ENCODE measurements around the gene MYO18B. TPM values are rescaled to one million over a fixed set of nuclear protein-coding genes. Genes with fewer than 3 reads are reported as not detected.

The MYO18B gene
- total RNA-seq, 1 donor from 2014 or later = 0.07 TPM

DNA sequence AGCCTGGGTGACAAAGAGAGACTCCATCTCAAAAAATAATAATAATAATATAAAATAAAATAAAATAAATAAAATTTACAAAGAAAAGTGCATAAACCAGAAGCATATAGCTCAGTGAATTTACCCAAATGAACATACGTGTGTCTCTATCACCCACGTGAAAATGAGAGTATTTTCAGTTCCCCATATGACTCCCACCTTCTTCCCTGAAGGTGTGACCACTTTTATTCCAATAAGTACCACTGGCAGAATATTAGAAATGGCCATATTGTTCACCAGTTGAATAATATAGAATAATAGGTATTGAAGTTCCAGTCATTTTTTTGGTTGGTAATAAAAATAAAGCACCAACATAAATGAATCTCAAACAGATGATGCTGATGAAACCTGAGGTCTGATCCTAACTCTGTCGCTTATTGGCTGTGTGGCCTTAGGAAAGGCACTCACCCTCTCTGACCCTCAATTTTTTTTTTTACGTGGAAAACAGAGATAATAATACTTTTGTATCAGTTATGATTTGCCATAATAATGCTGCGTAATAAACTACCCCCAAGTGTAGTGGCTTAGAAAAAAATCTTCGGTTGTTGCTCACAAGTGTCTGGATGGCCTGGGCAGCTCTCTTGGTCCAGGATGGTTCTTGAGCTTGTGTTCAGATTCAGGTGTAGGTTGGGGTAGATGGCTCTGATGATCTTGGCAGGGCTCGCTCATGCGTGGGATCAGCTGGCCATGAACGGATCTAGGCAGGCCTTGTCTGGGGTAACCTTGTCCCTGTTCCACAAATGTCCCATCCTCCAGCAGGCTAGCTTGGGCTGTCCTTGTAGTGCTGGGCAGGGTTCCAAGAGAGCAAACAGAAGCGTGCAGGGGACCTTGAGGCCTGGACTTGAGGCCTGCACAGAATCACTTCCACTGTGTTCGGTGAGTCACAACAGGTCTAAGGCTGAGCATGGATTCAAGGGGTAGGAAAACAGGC, 88.1 kb downstream of the MYO18B start:
- Histone ChIP-seq H3K79me2 (ENCODE audit: insufficient read depth, low read length) (no peaks in the 10 kb centered on the region), H3K4me1 (ENCODE audit: insufficient read depth, low read length) (no peaks in the 10 kb centered on the region), H4K20me1 (ENCODE audit: insufficient read depth, low read length) (no peaks in the 10 kb centered on the region), H2AFZ (ENCODE audit: low read depth, low read length) (no peak overlapping the region), H3K36me3 (ENCODE audit: insufficient read depth, low read length) (no peaks in the 10 kb centered on the region), H3K27me3 (ENCODE audit: insufficient read depth, low read length) (no peaks in the 10 kb centered on the region), H3K4me3 (ENCODE audit: insufficient read depth, low read depth, low read length) (no peak overlapping the region), H3K4me2 (ENCODE audit: low read length) (no peak overlapping the region), H3K9me3 (ENCODE audit: insufficient read depth, low read depth, low read length) (no peaks in the 10 kb centered on the region), H3K9ac (ENCODE audit: low read length) (no peak overlapping the region), H3K27ac (ENCODE audit: low read depth, low read length) (no peak overlapping the region)
- H3K4me3 Mint-ChIP-seq (ENCODE audit: unreplicated experiment) = no peak overlapping the region
- H3K27me3 Mint-ChIP-seq (ENCODE audit: low read depth, unreplicated experiment) = peaks cover 15% of the 10 kb centered on the region
- no peak overlapping the region for H3K27ac Mint-ChIP-seq (ENCODE audit: unreplicated experiment)
- peaks cover 3% of the 10 kb centered on the region for H3K9me3 Mint-ChIP-seq (ENCODE audit: unreplicated experiment)
- no peak for TF ChIP-seq EZH2 (IDR thresholded peaks at IDR 0.05; ENCODE audit: insufficient read depth, low read length)
- TF ChIP-seq, protein P1, sequence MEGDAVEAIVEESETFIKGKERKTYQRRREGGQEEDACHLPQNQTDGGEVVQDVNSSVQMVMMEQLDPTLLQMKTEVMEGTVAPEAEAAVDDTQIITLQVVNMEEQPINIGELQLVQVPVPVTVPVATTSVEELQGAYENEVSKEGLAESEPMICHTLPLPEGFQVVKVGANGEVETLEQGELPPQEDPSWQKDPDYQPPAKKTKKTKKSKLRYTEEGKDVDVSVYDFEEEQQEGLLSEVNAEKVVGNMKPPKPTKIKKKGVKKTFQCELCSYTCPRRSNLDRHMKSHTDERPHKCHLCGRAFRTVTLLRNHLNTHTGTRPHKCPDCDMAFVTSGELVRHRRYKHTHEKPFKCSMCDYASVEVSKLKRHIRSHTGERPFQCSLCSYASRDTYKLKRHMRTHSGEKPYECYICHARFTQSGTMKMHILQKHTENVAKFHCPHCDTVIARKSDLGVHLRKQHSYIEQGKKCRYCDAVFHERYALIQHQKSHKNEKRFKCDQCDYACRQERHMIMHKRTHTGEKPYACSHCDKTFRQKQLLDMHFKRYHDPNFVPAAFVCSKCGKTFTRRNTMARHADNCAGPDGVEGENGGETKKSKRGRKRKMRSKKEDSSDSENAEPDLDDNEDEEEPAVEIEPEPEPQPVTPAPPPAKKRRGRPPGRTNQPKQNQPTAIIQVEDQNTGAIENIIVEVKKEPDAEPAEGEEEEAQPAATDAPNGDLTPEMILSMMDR (IDR thresholded peaks at IDR 0.05; ENCODE audit: insufficient read depth, low read depth, low read length) = no peak
- no peaks in the 10 kb centered on the region for H3K36me3 Mint-ChIP-seq (ENCODE audit: low read depth, unreplicated experiment)
- DNase-seq (ENCODE audit: low read depth) = no peak
- no peak for FAIRE-seq
- no peaks in the 10 kb centered on the region for H3K4me1 Mint-ChIP-seq (ENCODE audit: low read depth, unreplicated experiment)

DNA sequence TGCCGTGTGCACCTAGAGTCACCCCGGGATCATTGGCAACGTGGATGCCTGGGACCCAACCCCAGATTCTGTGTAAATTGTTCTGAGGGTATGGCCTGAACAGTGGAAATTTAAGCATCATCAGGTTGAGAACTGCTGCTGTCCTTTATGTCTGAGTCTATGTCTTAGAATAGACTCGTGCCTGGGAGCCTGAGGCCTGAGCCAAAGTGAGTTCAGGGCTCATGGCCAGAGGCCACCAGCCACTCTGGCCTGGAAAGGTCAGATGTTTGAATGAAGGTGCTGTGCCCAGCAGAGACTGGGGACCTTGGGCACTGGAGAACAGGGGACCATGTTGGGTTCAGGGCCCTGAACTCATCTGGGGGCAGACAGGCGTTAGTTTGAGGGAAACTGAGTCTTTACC, 91.1 kb downstream of the MYO18B start:
- DNase-seq (ENCODE audit: low read depth) (no peak), FAIRE-seq (no peak)
- H3K4me2 ChIP-seq (ENCODE audit: low read length) = no peak overlapping the region
- no peak for TF ChIP-seq EZH2 (IDR thresholded peaks at IDR 0.05; ENCODE audit: insufficient read depth, low read length)
- TF ChIP-seq, protein P1 (IDR thresholded peaks at IDR 0.05; ENCODE audit: insufficient read depth, low read depth, low read length) = no peak
- no peak overlapping the region for H3K27ac ChIP-seq (ENCODE audit: low read depth, low read length)
- H3K9ac ChIP-seq (ENCODE audit: low read length) = no peak overlapping the region
- H3K27me3 ChIP-seq (ENCODE audit: insufficient read depth, low read length) = no peaks in the 10 kb centered on the region
- peaks cover 6% of the 10 kb centered on the region for H3K9me3 Mint-ChIP-seq (ENCODE audit: unreplicated experiment)
- H3K4me1 Mint-ChIP-seq (ENCODE audit: low read depth, unreplicated experiment) = no peaks in the 10 kb centered on the region
- no peak overlapping the region for H3K27ac Mint-ChIP-seq (ENCODE audit: unreplicated experiment)
- no peaks in the 10 kb centered on the region for H3K4me1 ChIP-seq (ENCODE audit: insufficient read depth, low read length)
- H3K9me3 ChIP-seq (ENCODE audit: insufficient read depth, low read depth, low read length) = no peaks in the 10 kb centered on the region
- H3K4me3 ChIP-seq (ENCODE audit: insufficient read depth, low read depth, low read length) = no peak overlapping the region
- H4K20me1 ChIP-seq (ENCODE audit: insufficient read depth, low read length) = no peaks in the 10 kb centered on the region
- no peaks in the 10 kb centered on the region for H3K36me3 ChIP-seq (ENCODE audit: insufficient read depth, low read length)
- H3K4me3 Mint-ChIP-seq (ENCODE audit: unreplicated experiment) = no peak overlapping the region
- no peak overlapping the region for H2AFZ ChIP-seq (ENCODE audit: low read depth, low read length)
- H3K27me3 Mint-ChIP-seq (ENCODE audit: low read depth, unreplicated experiment) = peaks cover 28% of the 10 kb centered on the region
- H3K36me3 Mint-ChIP-seq (ENCODE audit: low read depth, unreplicated experiment) = no peaks in the 10 kb centered on the region
- H3K79me2 ChIP-seq (ENCODE audit: insufficient read depth, low read length) = no peaks in the 10 kb centered on the region

DNA sequence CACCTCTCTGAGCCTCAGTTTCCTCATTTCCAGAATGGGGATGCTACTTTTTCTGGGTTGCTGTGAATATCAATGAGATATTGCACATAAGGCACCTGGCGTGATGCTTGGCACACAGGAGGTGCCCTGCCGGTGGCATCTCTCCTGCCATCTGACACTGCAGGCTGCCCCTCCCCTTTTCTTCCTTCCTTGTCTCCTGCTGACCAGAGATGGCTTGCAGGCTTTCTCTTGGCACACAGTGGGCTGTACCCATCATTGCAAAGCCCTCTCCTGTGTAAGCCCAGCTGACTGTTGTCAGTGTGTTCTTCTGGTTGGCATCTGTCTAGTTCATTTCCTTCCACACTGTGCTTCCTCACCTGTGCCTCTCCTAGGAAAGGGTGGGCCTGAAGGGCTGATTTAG, 91.7 kb downstream of the MYO18B start:
- no peak overlapping the region for H3K27ac Mint-ChIP-seq (ENCODE audit: unreplicated experiment)
- no peak overlapping the region for H3K4me3 Mint-ChIP-seq (ENCODE audit: unreplicated experiment)
- TF ChIP-seq, protein P1 (IDR thresholded peaks at IDR 0.05; ENCODE audit: insufficient read depth, low read depth, low read length) = no peak
- no peak for TF ChIP-seq EZH2 (IDR thresholded peaks at IDR 0.05; ENCODE audit: insufficient read depth, low read length)
- Histone ChIP-seq H3K27me3 (ENCODE audit: insufficient read depth, low read length) (no peaks in the 10 kb centered on the region), H3K4me3 (ENCODE audit: insufficient read depth, low read depth, low read length) (no peak overlapping the region), H3K79me2 (ENCODE audit: insufficient read depth, low read length) (no peaks in the 10 kb centered on the region), H2AFZ (ENCODE audit: low read depth, low read length) (no peak overlapping the region), H3K27ac (ENCODE audit: low read depth, low read length) (no peak overlapping the region), H3K9ac (ENCODE audit: low read length) (no peak overlapping the region), H3K4me1 (ENCODE audit: insufficient read depth, low read length) (no peaks in the 10 kb centered on the region), H3K36me3 (ENCODE audit: insufficient read depth, low read length) (no peaks in the 10 kb centered on the region), H3K4me2 (ENCODE audit: low read length) (no peak overlapping the region), H3K9me3 (ENCODE audit: insufficient read depth, low read depth, low read length) (no peaks in the 10 kb centered on the region), H4K20me1 (ENCODE audit: insufficient read depth, low read length) (no peaks in the 10 kb centered on the region)
- DNase-seq (ENCODE audit: low read depth) = no peak
- H3K36me3 Mint-ChIP-seq (ENCODE audit: low read depth, unreplicated experiment) = no peaks in the 10 kb centered on the region
- H3K4me1 Mint-ChIP-seq (ENCODE audit: low read depth, unreplicated experiment) = no peaks in the 10 kb centered on the region
- FAIRE-seq = no peak
- peaks cover 6% of the 10 kb centered on the region for H3K9me3 Mint-ChIP-seq (ENCODE audit: unreplicated experiment)
- H3K27me3 Mint-ChIP-seq (ENCODE audit: low read depth, unreplicated experiment) = peaks cover 28% of the 10 kb centered on the region

Measured in astrocyte (in vitro differentiated cells and primary cell).